Aorta (tissue), 5 donors: ENCODE data around the gene ZNF8. TPM values are rescaled to one million over a fixed set of nuclear protein-coding genes. Genes with fewer than 3 reads are reported as not detected.
"Not testable (repeated sequence)": the region's sequence is repeated elsewhere in the genome, so short reads cannot be mapped to it uniquely, and the experiment has no call there.

Experiments used
- ATAC-seq: fragments of 200-7000 bp; cut with Tn5 transposase; one replicate; pipeline ENCODE4 v1.9.1; 2022; ENCODE audit warnings: moderate library complexity; ENCODE audit not compliant: low FRiP score
- DNase-seq, 2 donors: peaks; one replicate each; pipeline ENCODE4 v3.0.0-alpha.2; 2020
- H3K27ac ChIP-seq, 2 donors: one replicate each; pipeline ENCODE4 v1.5.1; 2013; ENCODE audit warnings: low read length in 2 of 2, mild to moderate bottlenecking in 2 of 2, moderate library complexity in 2 of 2, control low read depth in 1 of 2, inconsistent platforms in 1 of 2, low read depth in 1 of 2
- H3K27me3 ChIP-seq, 2 donors: one replicate each; pipeline ENCODE4 v1.6.1; 2013; ENCODE audit warnings: control low read depth in 1 of 2, low read length in 1 of 2, mild to moderate bottlenecking in 1 of 2, moderate library complexity in 1 of 2; ENCODE audit not compliant: insufficient read depth in 2 of 2, control insufficient read depth in 1 of 2
- H3K36me3 ChIP-seq, 2 donors: one replicate each; pipeline ENCODE4 v1.6.1; 2013; ENCODE audit warnings: control low read depth in 1 of 2, low read length in 1 of 2, mild to moderate bottlenecking in 1 of 2; ENCODE audit not compliant: insufficient read depth in 2 of 2, control insufficient read depth in 1 of 2
- H3K4me1 ChIP-seq, 2 donors: one replicate each; pipeline ENCODE4 v1.6.1; 2013; ENCODE audit warnings: low read length in 2 of 2, control low read depth in 1 of 2, mild to moderate bottlenecking in 1 of 2, moderate library complexity in 1 of 2; ENCODE audit not compliant: insufficient read depth in 2 of 2, control insufficient read depth in 1 of 2
- H3K4me3 ChIP-seq, 2 donors: one replicate each; pipeline ENCODE4 v1.5.1; 2013; ENCODE audit warnings: low read length in 2 of 2, control low read depth in 1 of 2, mild to moderate bottlenecking in 1 of 2
- H3K9me3 ChIP-seq: one replicate; pipeline ENCODE4 v1.6.1; 2013; ENCODE audit warnings: mild to moderate bottlenecking, low read length; ENCODE audit not compliant: control insufficient read depth
- WGBS, 2 donors: extraction: QIAGEN DNeasy Blood & Tissue Kit; methylation state at CpG; one replicate each; pipeline ENCODE4 v1.1.7; 2013; 5-methylcytosine and 5-hydroxymethylcytosine counted together
- intact Hi-C, 2 donors: fragments of 100-400 bp; cut with DNase I; formaldehyde crosslinking; loops; one replicate each; pipeline versions ENCODE4 v1.14.2 to v1.15.0; 2022
- polyA plus RNA-seq, 2 donors: library from polyadenylated mRNA; stranded (reverse); fragments of 200-250 nt; gene quantifications; one replicate each; pipeline ENCODE4 v1.2.3, GENCODE V29; 2013
- total RNA-seq, 2 donors: library from RNA; stranded (reverse); fragmentation: NEBNext Ultra II Directional; extraction: Animal tissue kit (Norgen Biotek cat#: 25700); gene quantifications; one replicate each; pipeline ENCODE4 v1.2.1, GENCODE V29; 2021
- donor health status: healthy with polysubstance abuse.
- donor health status: Bipolar disorder and iron deficiency.
- donor health status: DM: no; HTN: no; CAD: no.
- donor health status: DM: no; HTN: no; CAD: no.
- donor health status: DM: yes; HTN: yes; CAD: no.

ZNF8 gene
- total and polyA plus RNA-seq, 4 donors, result 0.38 to 7.8 (median 3.9) TPM

DNA sequence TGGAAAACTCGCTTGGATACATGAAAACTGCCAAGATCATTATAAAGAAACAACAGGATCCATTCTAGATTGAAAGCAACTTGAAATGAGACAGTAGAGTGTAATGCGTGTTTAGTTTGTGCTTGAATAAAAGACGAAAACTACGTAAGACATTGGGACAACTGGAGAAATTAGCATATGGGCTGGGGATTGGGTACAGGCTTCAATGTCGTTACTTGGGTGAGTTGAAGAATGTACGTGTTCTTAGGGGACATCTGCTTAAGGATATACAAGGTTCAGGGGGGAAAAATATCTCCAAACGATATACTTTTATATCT, 26.0 kb downstream of the ZNF8 start:
- intact Hi-C loops, result loop anchor here (1.0 to 5.0 kb wide), 3 partner anchors 23 to 122 kb away; partner anchors contain the start of genes ZNF8 (in 2 of the 2) and ZNF274 (in 1 of the 2)
- WGBS, 2 donors, result 7 to 15% methylated on average over 7 of the region's 7 CpGs
- Histone ChIP-seq H3K4me1 (peaks cover 0 to 6% of the 10 kb centered on the region in 2 donors), H3K36me3 (peaks cover 0 to 5% of the 10 kb centered on the region in 2 donors), H3K27ac (peak overlapping the region in 1 of 2 donors; percentile 52), H3K4me3 (peak overlapping the region in 1 of 2 donors; percentile 50), H3K9me3 (peaks cover 2% of the 10 kb centered on the region), H3K27me3 (no peaks in the 10 kb centered on the region)
- no peak for ATAC-seq
- DNase-seq, result no peak

DNA sequence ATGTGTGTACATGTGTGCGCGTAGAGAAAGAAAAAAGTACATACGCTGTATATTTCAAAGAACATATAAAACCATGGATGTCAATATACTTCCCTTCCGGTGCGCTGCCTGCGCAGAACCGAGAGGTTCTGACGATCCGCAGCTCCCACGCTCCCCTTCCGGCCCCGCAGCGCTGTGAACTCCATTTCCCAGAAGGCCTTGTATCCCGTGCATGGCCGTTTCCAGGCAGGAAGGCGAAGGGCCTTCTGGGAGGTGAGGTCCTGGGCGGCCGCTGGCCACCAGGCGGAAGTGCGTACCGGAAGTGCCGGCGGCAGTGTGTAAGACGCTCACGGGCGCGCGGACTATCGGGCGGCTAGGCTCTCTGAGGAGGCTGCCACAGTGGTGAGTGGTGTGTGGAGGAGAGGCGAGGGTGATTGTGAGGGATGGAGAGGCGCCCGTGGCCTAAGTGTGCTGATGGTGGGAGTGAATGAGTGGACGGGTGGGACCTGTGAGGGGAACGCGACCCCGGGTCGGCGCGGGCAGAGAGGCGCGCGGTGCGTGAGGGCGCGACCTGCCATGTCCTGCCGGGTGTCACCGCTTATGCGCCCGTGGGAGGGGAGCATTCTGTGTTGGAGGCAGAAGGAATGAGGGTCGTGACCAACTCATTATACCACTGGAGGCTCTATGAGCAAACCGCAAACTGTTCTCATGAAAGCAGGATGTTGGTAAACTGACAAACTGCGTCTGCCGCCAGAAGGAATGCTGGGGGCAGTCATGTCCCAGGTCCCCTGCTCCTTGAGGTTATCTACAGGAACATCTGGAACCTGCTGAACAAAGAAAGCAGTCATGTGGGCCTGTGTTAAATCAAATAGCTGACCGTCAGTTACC, 26.5 kb downstream of the ZNF8 start, which contains the start of gene ERVK3-1:
ERVK3-1 (plus strand) TSS at position 313 of the 867 bp plus-strand sequence. CDS start 6,792 bp downstream, outside the sequence.
- no peaks in the 10 kb centered on the region for H3K27me3 ChIP-seq
- DNase-seq (peak; percentile 98 to 99), ATAC-seq (peak; percentile 99)
- H3K9me3 ChIP-seq, result peaks cover under 1% of the 10 kb centered on the region
- intact Hi-C loops, result loop anchor here (1.0 to 2.0 kb wide), 2 partner anchors 22 to 26 kb away; partner anchors contain the start of gene ZNF8 (in 2 of the 2)
- H3K36me3 ChIP-seq, result peaks cover 0 to 3% of the 10 kb centered on the region in 2 donors
- H3K4me1 ChIP-seq, result peaks cover 0 to 6% of the 10 kb centered on the region in 2 donors
- H3K27ac ChIP-seq, result peak within 1 kb of the TSS; percentile 52 to 66
- H3K4me3 ChIP-seq, result peak within 1 kb of the TSS; percentile 76 to 85
- WGBS, 2 donors, result 0 to 1% methylated on average over 55 of the region's 55 CpGs

GRCh38 chr19:58305932-58306323, 27.2 kb downstream of the ZNF8 start:
- WGBS, 2 donors, result 67 to 71% methylated on average over 12 of the region's 12 CpGs
- H3K27me3 ChIP-seq, result no peaks in the 10 kb centered on the region
- intact Hi-C loops, result loop anchor here (1.0 to 2.0 kb wide), 2 partner anchors 21 to 27 kb away; partner anchors contain the start of gene ZNF8 (in 2 of the 2)
- no peaks in the 10 kb centered on the region for H3K9me3 ChIP-seq
- H3K27ac ChIP-seq, result no peak overlapping the region
- H3K4me1 ChIP-seq, result peaks cover 0 to 6% of the 10 kb centered on the region in 2 donors
- DNase-seq (no peak), ATAC-seq (no peak)
- H3K36me3 ChIP-seq, result no peaks in the 10 kb centered on the region
- peak overlapping the region; percentile 76 to 85 for H3K4me3 ChIP-seq

- Histone ChIP-seq H3K27me3 (no peaks in the 10 kb centered on the region), H3K9me3 (no peaks in the 10 kb centered on the region), H3K4me1 (peaks cover 0 to 6% of the 10 kb centered on the region in 2 donors), H3K4me3 (no peak overlapping the region), H3K36me3 (peaks cover 0 to 3% of the 10 kb centered on the region in 2 donors), H3K27ac (no peak overlapping the region)
- DNase-seq (no peak), ATAC-seq (no peak)
- intact Hi-C loops, result no loop called here
- WGBS, 2 donors, result 87 to 89% methylated on average over 4 of the region's 4 CpGs
Observed at GRCh38 chr19:58307736-58308135, 29.0 kb downstream of the ZNF8 start.

GRCh38 chr19:58310685-58311084, 31.9 kb downstream of the ZNF8 start:
- ATAC-seq, H3K27me3 ChIP-seq, H3K9me3 ChIP-seq, H3K27ac ChIP-seq, DNase-seq, H3K36me3 ChIP-seq, intact Hi-C loops, H3K4me1 ChIP-seq, H3K4me3 ChIP-seq: not testable (repeated sequence)
- 41 to 46% methylated on average over 12 to 13 of the region's 13 CpGs for WGBS, 2 donors

- no peaks in the 10 kb centered on the region for H3K27me3 ChIP-seq
- WGBS, 2 donors, result 81 to 85% methylated on average over 7 of the region's 7 CpGs
- no peak overlapping the region for H3K27ac ChIP-seq
- intact Hi-C loops, result no loop called here
- H3K4me3 ChIP-seq, result no peak overlapping the region
- no peak for DNase-seq
- peaks cover 0 to 8% of the 10 kb centered on the region in 2 donors for H3K36me3 ChIP-seq
- ATAC-seq, result no peak
- no peaks in the 10 kb centered on the region for H3K9me3 ChIP-seq
- H3K4me1 ChIP-seq, result no peaks in the 10 kb centered on the region
Observed at GRCh38 chr19:58311345-58311865, 32.6 kb downstream of the ZNF8 start.

- WGBS, 2 donors, result 94 to 96% methylated on average over 2 of the region's 2 CpGs
- DNase-seq (no peak), ATAC-seq (no peak)
- intact Hi-C loops, result no loop called here
- H3K27ac ChIP-seq, result no peak overlapping the region
- H3K9me3 ChIP-seq, result no peaks in the 10 kb centered on the region
- H3K4me1 ChIP-seq, result no peaks in the 10 kb centered on the region
- no peaks in the 10 kb centered on the region for H3K27me3 ChIP-seq
- no peak overlapping the region for H3K4me3 ChIP-seq
- peaks cover 0 to 8% of the 10 kb centered on the region in 2 donors for H3K36me3 ChIP-seq
Observed at GRCh38 chr19:58315580-58315979, 36.8 kb downstream of the ZNF8 start.

GRCh38 chr19:58317476-58318072, 38.8 kb downstream of the ZNF8 start:
- intact Hi-C loops, result no loop called here
- 53 to 58% methylated on average over 7 of the region's 7 CpGs for WGBS, 2 donors
- Histone ChIP-seq H3K27me3 (no peaks in the 10 kb centered on the region), H3K4me1 (no peaks in the 10 kb centered on the region), H3K9me3 (no peaks in the 10 kb centered on the region), H3K27ac (no peak overlapping the region), H3K4me3 (no peak overlapping the region), H3K36me3 (peaks cover 0 to 7% of the 10 kb centered on the region in 2 donors)
- no peak for ATAC-seq
- no peak for DNase-seq
